ENCODE data around the gene SOBP. TPM values are rescaled to one million over a fixed set of nuclear protein-coding genes. Genes with fewer than 3 reads are reported as not detected.
A peak's percentile ranks its signal among the peaks of the same experiment; 100 is the strongest.

Gene SOBP
- total RNA-seq, 1 experiment from 2014 or later: 1.7 TPM

GRCh38 chr6:107536180-107536961, 46.5 kb downstream of the SOBP start:
- no peak for TF ChIP-seq CTCF (IDR thresholded peaks at IDR 0.05; ENCODE audit: unreplicated experiment)
- no peak overlapping the region for H3K27ac Mint-ChIP-seq (ENCODE audit: unreplicated experiment)
- no peaks in the 10 kb centered on the region for H3K27me3 Mint-ChIP-seq (ENCODE audit: unreplicated experiment)
- BruUV-seq (replicated peaks): no TSS peak
- no peaks in the 10 kb centered on the region for H3K9me3 Mint-ChIP-seq (ENCODE audit: low read depth, unreplicated experiment)
- CTCF ChIA-PET: interaction anchor here (0.6 kb wide), 2 partner anchors 26 to 325 kb away, joined by 4 to 6 read pairs; no protein-coding TSS in a partner anchor
- peaks cover 22% of the 10 kb centered on the region for H3K4me1 Mint-ChIP-seq (ENCODE audit: low read depth, unreplicated experiment)
- intact Hi-C loops (cut with micrococcal nuclease; ENCODE audit: unreplicated experiment): no loop called here
- no peaks in the 10 kb centered on the region for H3K36me3 Mint-ChIP-seq (ENCODE audit: insufficient read depth, unreplicated experiment)
- DNase-seq: no peak
- no peak overlapping the region for H3K4me3 Mint-ChIP-seq (ENCODE audit: low read depth, unreplicated experiment)

DNA sequence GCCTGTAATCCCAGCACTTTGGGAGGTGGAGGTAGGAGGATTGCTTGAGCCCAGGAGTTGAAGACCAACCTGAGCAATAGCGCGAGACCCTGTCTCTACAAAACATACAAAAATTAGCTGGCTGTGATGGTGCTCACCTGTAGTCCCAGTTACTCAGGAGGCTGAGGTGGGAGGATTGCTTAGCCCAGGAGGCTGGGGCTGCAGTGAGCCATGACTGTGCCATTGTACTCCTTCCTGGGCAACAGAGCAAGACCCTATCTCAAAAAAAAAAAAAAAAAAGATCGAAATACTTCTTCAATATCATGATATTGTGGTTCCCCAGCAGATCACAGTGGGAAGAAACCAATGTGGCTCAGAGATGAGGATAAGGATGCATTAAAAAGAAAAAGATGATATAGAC, 47.6 kb downstream of the SOBP start:
- intact Hi-C loops (cut with micrococcal nuclease; ENCODE audit: unreplicated experiment): no loop called here
- no peak for DNase-seq
- H3K27me3 Mint-ChIP-seq (ENCODE audit: unreplicated experiment): no peaks in the 10 kb centered on the region

DNA sequence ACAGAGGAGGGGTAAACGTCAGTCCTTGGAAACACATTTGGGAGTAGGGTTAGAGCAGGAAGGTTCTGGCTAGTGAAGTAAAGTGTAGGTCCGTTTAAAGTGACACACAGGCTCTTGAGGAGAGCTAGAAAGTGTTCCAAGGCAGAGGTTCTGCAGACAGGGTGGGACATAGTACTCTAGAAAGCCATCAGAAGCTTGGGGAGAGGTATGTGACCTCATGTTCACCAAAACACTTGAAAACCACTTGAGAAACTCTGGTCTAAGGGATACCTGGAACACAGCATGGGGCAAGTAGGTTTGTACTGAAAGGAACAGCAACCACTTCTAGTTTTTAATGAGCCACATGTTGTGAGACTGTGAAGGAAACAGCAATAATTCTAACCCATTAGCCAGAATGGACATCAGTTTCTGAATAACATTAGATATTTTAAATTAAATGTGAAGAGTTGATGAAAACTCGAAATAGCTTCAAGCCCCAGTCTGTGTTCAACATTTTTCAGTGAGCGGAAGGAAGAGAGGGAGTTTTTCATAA, 49.0 kb downstream of the SOBP start:
- CTCF ChIA-PET: no interaction called here
- Mint-ChIP-seq H3K36me3 (ENCODE audit: insufficient read depth, unreplicated experiment) (no peaks in the 10 kb centered on the region), H3K27ac (ENCODE audit: unreplicated experiment) (peak overlapping the region; percentile 96), H3K4me1 (ENCODE audit: low read depth, unreplicated experiment) (peaks cover 22% of the 10 kb centered on the region), H3K27me3 (ENCODE audit: unreplicated experiment) (peaks cover 3% of the 10 kb centered on the region), H3K9me3 (ENCODE audit: low read depth, unreplicated experiment) (no peaks in the 10 kb centered on the region), H3K4me3 (ENCODE audit: low read depth, unreplicated experiment) (peak overlapping the region; percentile 46)
- no peak for DNase-seq
- BruUV-seq (replicated peaks): no TSS peak
- intact Hi-C loops (cut with micrococcal nuclease; ENCODE audit: unreplicated experiment): no loop called here
- TF ChIP-seq CTCF (IDR thresholded peaks at IDR 0.05; ENCODE audit: unreplicated experiment): no peak

More for the DNA sequence above, 47.6 kb downstream of the SOBP start:
- no peak for TF ChIP-seq CTCF (IDR thresholded peaks at IDR 0.05; ENCODE audit: unreplicated experiment)
- CTCF ChIA-PET: no interaction called here
- BruUV-seq (replicated peaks): no TSS peak
- Mint-ChIP-seq H3K9me3 (ENCODE audit: low read depth, unreplicated experiment) (no peaks in the 10 kb centered on the region), H3K27ac (ENCODE audit: unreplicated experiment) (no peak overlapping the region), H3K4me1 (ENCODE audit: low read depth, unreplicated experiment) (peaks cover 22% of the 10 kb centered on the region), H3K36me3 (ENCODE audit: insufficient read depth, unreplicated experiment) (no peaks in the 10 kb centered on the region), H3K4me3 (ENCODE audit: low read depth, unreplicated experiment) (no peak overlapping the region)

DNA sequence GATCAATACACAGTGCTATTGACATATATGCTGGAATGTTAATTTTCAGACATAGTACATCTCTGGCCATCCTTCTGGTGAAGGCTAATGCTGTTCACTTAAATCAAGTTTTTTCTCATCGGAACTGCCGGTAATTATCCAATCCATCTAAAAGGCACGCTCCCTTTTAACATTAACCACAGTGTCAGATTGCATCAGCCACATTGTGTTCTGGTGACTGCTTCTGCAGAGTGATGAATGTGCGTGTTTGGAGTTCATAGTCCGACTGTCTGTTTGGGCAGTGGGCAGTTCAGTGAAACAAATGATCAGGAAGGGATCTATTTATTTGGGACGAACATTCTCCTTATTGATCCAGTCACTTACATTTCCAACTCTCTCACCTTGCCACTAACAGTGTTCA, 49.5 kb downstream of the SOBP start:
- peak; percentile 28 for DNase-seq
- peak overlapping the region; percentile 96 for H3K27ac Mint-ChIP-seq (ENCODE audit: unreplicated experiment)

More for the DNA sequence above, 49.5 kb downstream of the SOBP start:
- CTCF ChIA-PET: interaction anchor here (0.9 to 1.1 kb wide), 2 partner anchors 12 to 30 kb away, joined by 3 read pairs; no protein-coding TSS in a partner anchor
- TF ChIP-seq CTCF (IDR thresholded peaks at IDR 0.05; ENCODE audit: unreplicated experiment): no peak
- Mint-ChIP-seq H3K36me3 (ENCODE audit: insufficient read depth, unreplicated experiment) (no peaks in the 10 kb centered on the region), H3K4me1 (ENCODE audit: low read depth, unreplicated experiment) (peaks cover 22% of the 10 kb centered on the region), H3K9me3 (ENCODE audit: low read depth, unreplicated experiment) (no peaks in the 10 kb centered on the region), H3K4me3 (ENCODE audit: low read depth, unreplicated experiment) (peak overlapping the region; percentile 46), H3K27me3 (ENCODE audit: unreplicated experiment) (peaks cover 7% of the 10 kb centered on the region)
- no TSS peak for BruUV-seq (replicated peaks)
- intact Hi-C loops (cut with micrococcal nuclease; ENCODE audit: unreplicated experiment): no loop called here

All from Calu3 (cell line).